ENCODE results near the gene GABRD. TPM values are rescaled to one million over a fixed set of nuclear protein-coding genes. Genes with fewer than 3 reads are reported as not detected.

GABRD gene
- total RNA-seq: under 0.01 TPM in 1 of 2 replicates, not detected in the other

GRCh38 chr1:2019172-2019543, at the start of gene GABRD:
TSS of gene GABRD (plus strand) at chr1:2019345. CDS start at chr1:2019424, 79 bp downstream.

GRCh38 chr1:2003541-2004131, 15.5 kb upstream of the GABRD start, which contains the start of gene CFAP74:
TSS of gene CFAP74 (minus strand) at chr1:2003786. CDS start at chr1:1990956, 12,830 bp downstream.

GRCh38 chr1:2049718-2050431, 30.7 kb downstream of the GABRD start, which contains the start of gene PRKCZ:
TSS of gene PRKCZ (plus strand) at chr1:2050411. CDS start at chr1:2050631, 220 bp downstream.

Other genes starting within 250 kb of the GABRD start
- 31.1 and 60.2 TPM in 2 replicates for gene NADK, start 240.9 kb upstream of the GABRD start, total RNA-seq
- 86.8 and 113 TPM in 2 replicates for gene GNB1, start 128.3 kb upstream of the GABRD start, total RNA-seq
- gene CALML6, start 104.1 kb upstream of the GABRD start, total RNA-seq: 0.15 and 0.50 TPM in 2 replicates
- gene TMEM52, start 100.1 kb upstream of the GABRD start, total RNA-seq: 0.15 and 0.17 TPM in 2 replicates
- gene CFAP74, start 15.6 kb upstream of the GABRD start, total RNA-seq: not detected in 2 replicates
- gene PRKCZ, start 31.1 kb downstream of the GABRD start, total RNA-seq: 1.5 and 2.5 TPM in 2 replicates
- gene FAAP20, start 175.4 kb downstream of the GABRD start, total RNA-seq: 23.1 and 57.6 TPM in 2 replicates
- 33.3 and 43.2 TPM in 2 replicates for gene SKI, start 209.0 kb downstream of the GABRD start, total RNA-seq